ENCODE data around the gene HNRNPLL. TPM values are rescaled to one million over a fixed set of nuclear protein-coding genes. Genes with fewer than 3 reads are reported as not detected.

HNRNPLL gene
- total and polyA plus RNA-seq, 2 of the 13 experiments (the other 11 are each of a cell fraction or from before 2014, with no cell fraction given), result 49.4 to 103 TPM

- DNase-seq (ENCODE audit: low spot score) (no peak), ATAC-seq (no peak), FAIRE-seq (no peak)
- H3K36me3 ChIP-seq (replicated peaks in 1 of 2; ENCODE audit: control insufficient read depth in 1 of 2, insufficient read depth in 2 of 2, low read length in 2 of 2), result peaks cover 0 to 2% of the 10 kb centered on the region in 2 experiments; a peak in 1 of 5 replicates
- no TSS peak for BruUV-seq (replicated peaks)
- ChIA-PET POLR2A (interaction anchor here (2.9 kb wide), 1 partner anchor 198 kb away, joined by 9 read pairs; the partner anchor contains the start of gene SRSF7), CTCF (ENCODE audit: low intra/inter-chr PET ratio, low total read pairs) (no interaction called here)
- H3K4me1 ChIP-seq (ENCODE audit: insufficient read depth, low read length), result no peaks in the 10 kb centered on the region
- H4K20me1 ChIP-seq (ENCODE audit: insufficient read depth, low read length), result no peaks in the 10 kb centered on the region
- no peak overlapping the region for H2AFZ ChIP-seq (ENCODE audit: low read length)
- no peaks in the 10 kb centered on the region for H3K27me3 ChIP-seq (ENCODE audit: control insufficient read depth in 1 of 2, insufficient read depth in 2 of 2, low read length in 2 of 2)
- intact Hi-C loops (cut with micrococcal nuclease; ENCODE audit: unreplicated experiment) (no loop called here), in situ Hi-C loops (cut with HindIII; ENCODE audit: extremely low pct_ligation_motif_present, low pct_unique_long_range_greater_than_20kb) (no loop called here)
- H3K9me3 ChIP-seq (ENCODE audit: low read length), result no peaks in the 10 kb centered on the region
- 94% methylated on average over 2 of the region's 2 CpGs for WGBS (ENCODE audit: low lambda C conversion rate)
- H3K9ac ChIP-seq (ENCODE audit: insufficient read depth, low read depth, low read length), result no peak overlapping the region
- H3K79me2 ChIP-seq (ENCODE audit: insufficient read depth, low read length), result no peaks in the 10 kb centered on the region
- no peak for TF ChIP-seq ZNF883 (CRISPR knock-in tag; IDR thresholded peaks at IDR 0.05; ENCODE audit: not compliant biosample characterization)
- no peak for TF ChIP-seq ZNF615 (CRISPR knock-in tag; IDR thresholded peaks at IDR 0.05; ENCODE audit: borderline replicate concordance)
- no peak for TF ChIP-seq CHCHD3 (CRISPR knock-in tag; IDR thresholded peaks at IDR 0.05)
- 0 out of 2 replicates have a peak, but pooled peaks have one; percentile 32 for TF ChIP-seq ZNF121 (CRISPR knock-in tag; IDR thresholded peaks at IDR 0.05)
- TF ChIP-seq KDM6A (CRISPR knock-in tag; IDR thresholded peaks at IDR 0.05; ENCODE audit: low read depth), result no peak
- TF ChIP-seq HIVEP1 (CRISPR knock-in tag; IDR thresholded peaks at IDR 0.05), result no peak
- TF ChIP-seq CEBPG (CRISPR knock-in tag; IDR thresholded peaks at IDR 0.05), result no peak
- no peak overlapping the region for H3K27ac ChIP-seq (ENCODE audit: extremely low read length, insufficient read depth, low read length)
- no peak overlapping the region for H3K4me2 ChIP-seq (ENCODE audit: low read depth, low read length)
- H3K4me3 ChIP-seq (replicated peaks in 1 of 3; ENCODE audit: insufficient read depth in 1 of 3, low read depth in 2 of 3, low read length in 3 of 3), result no peak overlapping the region
Measured at GRCh38 chr2:38553554-38553953, 49.2 kb downstream of the HNRNPLL start.

GRCh38 chr2:38552259-38552658, 50.5 kb downstream of the HNRNPLL start:
- BruUV-seq (replicated peaks), result no TSS peak
- in situ Hi-C loops (cut with HindIII; ENCODE audit: extremely low pct_ligation_motif_present, low pct_unique_long_range_greater_than_20kb) (no loop called here), intact Hi-C loops (cut with micrococcal nuclease; ENCODE audit: unreplicated experiment) (no loop called here)
- Histone ChIP-seq H4K20me1 (ENCODE audit: insufficient read depth, low read length) (no peaks in the 10 kb centered on the region), H3K36me3 (replicated peaks in 1 of 2; ENCODE audit: control insufficient read depth in 1 of 2, insufficient read depth in 2 of 2, low read length in 2 of 2) (peaks cover 0 to 2% of the 10 kb centered on the region in 2 experiments; a peak in 1 of 5 replicates), H3K4me1 (ENCODE audit: insufficient read depth, low read length) (no peaks in the 10 kb centered on the region), H3K4me2 (ENCODE audit: low read depth, low read length) (no peak overlapping the region), H3K27me3 (ENCODE audit: control insufficient read depth in 1 of 2, insufficient read depth in 2 of 2, low read length in 2 of 2) (no peaks in the 10 kb centered on the region), H3K9me3 (ENCODE audit: low read length) (no peaks in the 10 kb centered on the region), H2AFZ (ENCODE audit: low read length) (no peak overlapping the region), H3K4me3 (replicated peaks in 1 of 3; ENCODE audit: insufficient read depth in 1 of 3, low read depth in 2 of 3, low read length in 3 of 3) (no peak overlapping the region), H3K9ac (ENCODE audit: insufficient read depth, low read depth, low read length) (no peak overlapping the region), H3K79me2 (ENCODE audit: insufficient read depth, low read length) (no peaks in the 10 kb centered on the region), H3K27ac (ENCODE audit: extremely low read length, insufficient read depth, low read length) (no peak overlapping the region)
- no peak for FAIRE-seq
- no peak for ATAC-seq
- POLR2A ChIA-PET, result no interaction called here
- CTCF ChIA-PET (ENCODE audit: low intra/inter-chr PET ratio, low total read pairs), result no interaction called here
- 98% methylated on average over 2 of the region's 2 CpGs for WGBS (ENCODE audit: low lambda C conversion rate)
- DNase-seq (ENCODE audit: low spot score), result no peak
- no peak for TF ChIP-seq MXD4 (CRISPR knock-in tag; IDR thresholded peaks at IDR 0.05)
- no peak for TF ChIP-seq MAFF (IDR thresholded peaks at IDR 0.05; ENCODE audit: low read depth, low read length)
- no peak for TF ChIP-seq MTF2 (CRISPR knock-in tag; IDR thresholded peaks at IDR 0.05; ENCODE audit: borderline replicate concordance)
- TF ChIP-seq TAF15 (IDR thresholded peaks at IDR 0.05; ENCODE audit: low read depth, low read length, poor library complexity, severe bottlenecking), result no peak
- TF ChIP-seq RBM22 (optimal IDR thresholded peaks at IDR 0.05; ENCODE audit: low read length), result peak; percentile 95
- no peak for TF ChIP-seq ZKSCAN5 (CRISPR knock-in tag; IDR thresholded peaks at IDR 0.05)
- no peak for TF ChIP-seq STAT6 (CRISPR knock-in tag; IDR thresholded peaks at IDR 0.05; ENCODE audit: borderline replicate concordance)
